CD4-positive, alpha-beta T cell treated with Interleukin-4 for 4 hours (primary cell): Measurements from ENCODE around the gene MSI2.

Experiments
- DNase-seq: peaks from one replicate; pipeline ENCODE4 v3.0.0-alpha.2; 2020

The MSI2 gene

GRCh38 chr17:57515662-57516211 is 259.4 kb downstream of the MSI2 start:
- no peak for DNase-seq

GRCh38 chr17:57516290-57517230 is 260.2 kb downstream of the MSI2 start:
- DNase-seq: no peak

- DNase-seq: no peak
Measured at GRCh38 chr17:57517273-57517631, 260.9 kb downstream of the MSI2 start.

GRCh38 chr17:57517632-57518456 is 261.5 kb downstream of the MSI2 start:
- DNase-seq: no peak

- no peak for DNase-seq
Measured at GRCh38 chr17:57518587-57519581, 262.6 kb downstream of the MSI2 start.

- DNase-seq: no peak
Measured at GRCh38 chr17:57519800-57520199, 263.5 kb downstream of the MSI2 start.

- no peak for DNase-seq
Measured at GRCh38 chr17:57521606-57522005, 265.3 kb downstream of the MSI2 start.

GRCh38 chr17:57522042-57523005 is 266.0 kb downstream of the MSI2 start:
- no peak for DNase-seq

GRCh38 chr17:57523926-57524632 is 267.8 kb downstream of the MSI2 start:
- DNase-seq: no peak

- DNase-seq: no peak
Measured at GRCh38 chr17:57524839-57525568, 268.7 kb downstream of the MSI2 start.

GRCh38 chr17:57527221-57528057 is 271.1 kb downstream of the MSI2 start:
- DNase-seq: no peak

- DNase-seq: no peak
Measured at GRCh38 chr17:57528058-57528451, 271.7 kb downstream of the MSI2 start.

- no peak for DNase-seq
Measured at GRCh38 chr17:57530026-57530425, 273.7 kb downstream of the MSI2 start.

- DNase-seq: peak; percentile 26
Measured at GRCh38 chr17:57530508-57530907, 274.2 kb downstream of the MSI2 start.

- DNase-seq: no peak
Measured at GRCh38 chr17:57531078-57531477, 274.8 kb downstream of the MSI2 start.

GRCh38 chr17:57531648-57532504 is 275.6 kb downstream of the MSI2 start:
- DNase-seq: no peak

- no peak for DNase-seq
Measured at GRCh38 chr17:57532556-57532955, 276.2 kb downstream of the MSI2 start.

GRCh38 chr17:57532966-57533365 is 276.6 kb downstream of the MSI2 start:
- no peak for DNase-seq
